Progenitor cell of endocrine pancreas (in vitro differentiated cells): Measurements from ENCODE around the gene CALR. TPM values are rescaled to one million over a fixed set of nuclear protein-coding genes. Genes with fewer than 3 reads are reported as not detected.

ENCODE experiments used
- DNase-seq: peaks from one replicate; pipeline ENCODE4 v3.0.0; 2021; ENCODE audit warnings: low spot score; ENCODE audit not compliant: unreplicated experiment
- H3K27ac Mint-ChIP-seq: 2 replicates; pipeline ENCODE4 v1.8.0; 2021; ENCODE audit warnings: mild to moderate bottlenecking, moderate library complexity, mixed read lengths
- H3K27me3 Mint-ChIP-seq: 2 replicates; pipeline ENCODE4 v1.8.0; 2021; ENCODE audit warnings: mixed read lengths
- H3K36me3 Mint-ChIP-seq: 2 replicates; pipeline ENCODE4 v1.8.0; 2022; ENCODE audit warnings: mixed read lengths; ENCODE audit not compliant: insufficient read depth
- H3K4me1 Mint-ChIP-seq: 2 replicates; pipeline ENCODE4 v1.8.0; 2021; ENCODE audit warnings: low read depth, mixed read lengths
- H3K4me3 Mint-ChIP-seq: 2 replicates; pipeline ENCODE4 v1.8.0; 2021; ENCODE audit warnings: low read depth, mild to moderate bottlenecking, moderate library complexity, mixed read lengths
- H3K9me3 Mint-ChIP-seq: 2 replicates; pipeline ENCODE4 v1.8.0; 2021; ENCODE audit warnings: low read depth, mixed read lengths
- CTCF ChIP-seq: fragments of 200-600 bp; sonication (generic); IDR thresholded peaks from one replicate; pipeline ENCODE4 v1.5.0; 2021; ENCODE audit warnings: antibody characterized with exemption, mild to moderate bottlenecking; ENCODE audit not compliant: unreplicated experiment
- total RNA-seq: library from RNA; stranded (reverse); gene quantifications from 2 replicates; pipeline ENCODE4 v1.2.1, GENCODE V29; 2021

CALR gene
- total RNA-seq, 1 donor from 2014 or later: 707 TPM

GRCh38 chr19:12896460-12896859, 41.9 kb upstream of the CALR start:
- H3K36me3 Mint-ChIP-seq: peaks cover 12% of the 10 kb centered on the region
- DNase-seq: no peak
- TF ChIP-seq CTCF: no peak
- no peak overlapping the region for H3K27ac Mint-ChIP-seq
- H3K4me3 Mint-ChIP-seq: no peak overlapping the region
- no peaks in the 10 kb centered on the region for H3K27me3 Mint-ChIP-seq
- H3K9me3 Mint-ChIP-seq: no peaks in the 10 kb centered on the region
- H3K4me1 Mint-ChIP-seq: peaks cover 5% of the 10 kb centered on the region

- DNase-seq: no peak
- H3K9me3 Mint-ChIP-seq: no peaks in the 10 kb centered on the region
- no peak overlapping the region for H3K4me3 Mint-ChIP-seq
- no peaks in the 10 kb centered on the region for H3K27me3 Mint-ChIP-seq
- no peak overlapping the region for H3K27ac Mint-ChIP-seq
- no peak for TF ChIP-seq CTCF
- H3K36me3 Mint-ChIP-seq: peaks cover 4% of the 10 kb centered on the region
- H3K4me1 Mint-ChIP-seq: no peaks in the 10 kb centered on the region
Measured at GRCh38 chr19:12899891-12900518, 38.4 kb upstream of the CALR start.

- Mint-ChIP-seq H3K4me3 (no peak overlapping the region), H3K9me3 (no peaks in the 10 kb centered on the region), H3K4me1 (peaks cover 1% of the 10 kb centered on the region), H3K27ac (peak overlapping the region; percentile 42), H3K27me3 (no peaks in the 10 kb centered on the region), H3K36me3 (no peaks in the 10 kb centered on the region)
- DNase-seq: no peak
- no peak for TF ChIP-seq CTCF
Measured at GRCh38 chr19:12907166-12907565, 31.2 kb upstream of the CALR start.

GRCh38 chr19:12912571-12912970, 25.8 kb upstream of the CALR start:
- no peak for TF ChIP-seq CTCF
- no peaks in the 10 kb centered on the region for H3K9me3 Mint-ChIP-seq
- H3K4me1 Mint-ChIP-seq: peaks cover 20% of the 10 kb centered on the region
- no peaks in the 10 kb centered on the region for H3K36me3 Mint-ChIP-seq
- peak overlapping the region; percentile 57 for H3K4me3 Mint-ChIP-seq
- no peak for DNase-seq
- H3K27me3 Mint-ChIP-seq: no peaks in the 10 kb centered on the region
- H3K27ac Mint-ChIP-seq: peak overlapping the region; percentile 97

- H3K4me3 Mint-ChIP-seq: peak overlapping the region; percentile 57
- peak overlapping the region; percentile 97 for H3K27ac Mint-ChIP-seq
- no peak for TF ChIP-seq CTCF
- H3K36me3 Mint-ChIP-seq: no peaks in the 10 kb centered on the region
- no peaks in the 10 kb centered on the region for H3K27me3 Mint-ChIP-seq
- no peaks in the 10 kb centered on the region for H3K9me3 Mint-ChIP-seq
- no peak for DNase-seq
- peaks cover 20% of the 10 kb centered on the region for H3K4me1 Mint-ChIP-seq
Measured at GRCh38 chr19:12913011-12913561, 25.3 kb upstream of the CALR start.
